HCT116 (cell line): ENCODE measurements around the gene RPAIN. TPM values are rescaled to one million over a fixed set of nuclear protein-coding genes. Genes with fewer than 3 reads are reported as not detected.

Experiments
- ATAC-seq: fragments of 200-7000 bp; cut with Tn5 transposase; 2 replicates; pipeline ENCODE4 v1.9.1; 2020; ENCODE audit warnings: mild to moderate bottlenecking, moderate library complexity
- BruUV-seq: library from RNA; stranded (reverse); fragments of 400-500 nt; replicated peaks from 2 replicates; lab custom pipeline; 2021; lab: Mats Ljungman, UMichigan
- CTCF ChIA-PET: fragments of 300-600 bp; sonication (Branson Sonifier 250); formaldehyde crosslinking; loops from one replicate; lab custom pipeline; 2021; ENCODE audit warnings: antibody characterized with exemption; lab: Charles Lee
- POLR2A ChIA-PET: fragments of 300-600, 350-600 bp; sonication (Branson Sonifier 250); formaldehyde crosslinking; loops from one replicate; lab custom pipeline; 2021; ENCODE audit warnings: antibody characterized with exemption; lab: Charles Lee
- RAD21 ChIA-PET, 2 experiments: fragments of 300-600 bp; sonication (Branson Sonifier 250); formaldehyde crosslinking; loops; one replicate each; lab custom pipeline; 2023; ENCODE audit warnings: low total read pairs in 2 of 2; ENCODE audit not compliant: uncharacterized antibody in 2 of 2, unreplicated experiment in 2 of 2, low non-redundant PET in 1 of 2; lab: Charles Lee
- DNase-seq: peaks from one replicate; pipeline ENCODE4 v3.0.0-alpha.2; 2010; ENCODE audit warnings: low read depth, low spot score
- H2AFZ ChIP-seq: fragments of 200-600 bp; shearing (Covaris generic), sonication (generic); 2 replicates; pipeline ENCODE4 v1.6.1; 2017; ENCODE audit warnings: low read depth, mixed run types, mixed read lengths, antibody characterized with exemption, low read length; ENCODE audit not compliant: poor library complexity, severe bottlenecking
- H3K27ac ChIP-seq: 2 replicates; pipeline ENCODE4 v1.5.1; 2012; ENCODE audit warnings: low read depth, low read length
- H3K27me3 ChIP-seq: fragments of 200-600 bp; sonication (generic); 2 replicates; pipeline ENCODE4 v1.6.1; 2016; ENCODE audit warnings: mixed run types, low read length, mixed read lengths; ENCODE audit not compliant: insufficient read depth
- H3K36me3 ChIP-seq, 2 experiments: fragments of 200-500 bp in 1 of 2; fragments of 200-600 bp in 1 of 2; sonication (Bioruptor generic) in 1 of 2; sonication (generic) in 1 of 2; 2 replicates each; pipeline versions ENCODE4 v1.5.1 to v1.6.1; 2014 to 2016; ENCODE audit warnings: low read length in 2 of 2, inconsistent platforms in 1 of 2, mixed read lengths in 1 of 2, mixed run types in 1 of 2; ENCODE audit not compliant: insufficient read depth in 2 of 2, control insufficient read depth in 1 of 2
- H3K4me1 ChIP-seq, 2 experiments: fragments of 200-600 bp in 1 of 2; sonication (generic) in 1 of 2; 2 replicates each; pipeline versions ENCODE4 v1.5.1 to v1.6.1; 2012 to 2017; ENCODE audit warnings: low read length in 2 of 2, inconsistent platforms in 1 of 2, mild to moderate bottlenecking in 1 of 2, mixed read lengths in 1 of 2, mixed run types in 1 of 2, moderate library complexity in 1 of 2; ENCODE audit not compliant: insufficient read depth in 2 of 2, control insufficient read depth in 1 of 2
- H3K4me2 ChIP-seq: fragments of 200-600 bp; sonication (generic); 2 replicates; pipeline ENCODE4 v1.6.1; 2017; ENCODE audit warnings: mixed run types, low read length, mixed read lengths
- H3K4me3 ChIP-seq, 2 experiments: fragments of 200-600 bp in 1 of 2; sonication (generic) in 1 of 2; replicated peaks in 1 of 2; 2 replicates each; pipeline ENCODE4 v1.5.1; 2011 to 2016; ENCODE audit warnings: low read length in 2 of 2, control low read depth in 1 of 2, low read depth in 1 of 2, mild to moderate bottlenecking in 1 of 2, mixed read lengths in 1 of 2, mixed run types in 1 of 2
- H3K79me2 ChIP-seq: fragments of 200-600 bp; sonication (generic); 2 replicates; pipeline ENCODE4 v1.6.1; 2017; ENCODE audit warnings: mild to moderate bottlenecking, mixed run types, low read length, moderate library complexity, mixed read lengths; ENCODE audit not compliant: insufficient read depth
- H3K9ac ChIP-seq: fragments of 200-600 bp; sonication (generic); 2 replicates; pipeline ENCODE4 v1.6.1; 2016; ENCODE audit warnings: low read length, mixed read lengths
- H3K9me2 ChIP-seq: fragments of 200-600 bp; sonication (generic), shearing (Covaris generic); 2 replicates; pipeline ENCODE4 v1.6.1; 2017; ENCODE audit warnings: mixed run types, mild to moderate bottlenecking, moderate library complexity; ENCODE audit not compliant: insufficient read depth
- H3K9me3 ChIP-seq, 2 experiments: fragments of 200-500 bp in 1 of 2; fragments of 200-600 bp in 1 of 2; sonication (Bioruptor generic) in 1 of 2; sonication (generic) in 1 of 2; 2 replicates each; pipeline ENCODE4 v1.6.1; 2014 to 2017; ENCODE audit warnings: low read length in 2 of 2, mixed read lengths in 2 of 2, inconsistent platforms in 1 of 2, low read depth in 1 of 2, mild to moderate bottlenecking in 1 of 2, mixed run types in 1 of 2, moderate library complexity in 1 of 2; ENCODE audit not compliant: control insufficient read depth in 1 of 2, insufficient read depth in 1 of 2
- H4K20me1 ChIP-seq: fragments of 200-600 bp; sonication (generic), shearing (Covaris generic); 2 replicates; pipeline ENCODE4 v1.6.1; 2017; ENCODE audit warnings: mixed run types, mild to moderate bottlenecking, moderate library complexity; ENCODE audit not compliant: insufficient read depth
- CBX3 ChIP-seq: IDR thresholded peaks from 2 replicates; pipeline ENCODE4 v1.6.1; 2012; ENCODE audit warnings: low read depth
- CEBPB ChIP-seq: IDR thresholded peaks from 2 replicates; pipeline ENCODE4 v1.6.1; 2012; ENCODE audit warnings: low read depth
- EGR1 ChIP-seq: IDR thresholded peaks from 2 replicates; pipeline ENCODE4 v1.6.1; 2012; ENCODE audit warnings: low read depth
- ELF1 ChIP-seq: IDR thresholded peaks from 2 replicates; pipeline ENCODE4 v1.6.1; 2012; ENCODE audit warnings: low read depth, borderline replicate concordance
- EZH2 ChIP-seq: fragments of 200-600 bp; sonication (generic); IDR thresholded peaks from 2 replicates; pipeline ENCODE4 v1.6.1; 2017; ENCODE audit warnings: antibody characterized with exemption, mixed run types
- EZH2phosphoT487 ChIP-seq: fragments of 200-600 bp; IDR thresholded peaks from 2 replicates; pipeline ENCODE4 v1.6.1; 2018; ENCODE audit warnings: antibody characterized with exemption, borderline replicate concordance
- FOSL1 ChIP-seq: IDR thresholded peaks from 2 replicates; pipeline ENCODE4 v1.6.1; 2012; ENCODE audit warnings: low read depth
- JUND ChIP-seq: IDR thresholded peaks from 2 replicates; pipeline ENCODE4 v1.6.1; 2012
- MAX ChIP-seq: IDR thresholded peaks from 2 replicates; pipeline ENCODE4 v1.6.1; 2012
- POLR2AphosphoS5 ChIP-seq: IDR thresholded peaks from 2 replicates; pipeline ENCODE4 v1.6.1; 2011; ENCODE audit warnings: mild to moderate bottlenecking, low read depth, low read length, moderate library complexity
- RAD21 ChIP-seq: IDR thresholded peaks from 2 replicates; pipeline ENCODE4 v1.6.1; 2012; ENCODE audit warnings: low read depth, mild to moderate bottlenecking
- REST ChIP-seq: IDR thresholded peaks from 2 replicates; pipeline ENCODE4 v1.6.1; 2012; ENCODE audit warnings: low read depth
- SIN3A ChIP-seq: IDR thresholded peaks from 2 replicates; pipeline ENCODE4 v1.6.1; 2012; ENCODE audit warnings: low read depth
- SP1 ChIP-seq: IDR thresholded peaks from 2 replicates; pipeline ENCODE4 v1.6.1; 2012; ENCODE audit warnings: low read depth
- SRF ChIP-seq: IDR thresholded peaks from 2 replicates; pipeline ENCODE4 v1.6.1; 2012; ENCODE audit warnings: low read depth
- TCF7L2 ChIP-seq: IDR thresholded peaks from 2 replicates; pipeline ENCODE4 v1.7.0; 2011; ENCODE audit warnings: borderline replicate concordance, inconsistent platforms; ENCODE audit not compliant: insufficient read depth, insufficient read length; ENCODE audit errors: extremely low read depth
- YY1 ChIP-seq: IDR thresholded peaks from 2 replicates; pipeline ENCODE4 v1.6.1; 2011; ENCODE audit warnings: low read length, low read depth, moderate library complexity, mild to moderate bottlenecking; ENCODE audit not compliant: insufficient replicate concordance; ENCODE audit errors: extremely low read depth
- ZBTB33 ChIP-seq: IDR thresholded peaks from 2 replicates; pipeline ENCODE4 v1.6.1; 2011; ENCODE audit warnings: mild to moderate bottlenecking, low read length, moderate library complexity; ENCODE audit not compliant: insufficient replicate concordance; ENCODE audit errors: extremely low read depth
- ZFX ChIP-seq: fragments of 450-650 bp; IDR thresholded peaks from 2 replicates; pipeline ENCODE4 v1.6.1; 2017
- ZNF274 ChIP-seq: fragments of 200-500 bp; sonication (Bioruptor generic); IDR thresholded peaks from 2 replicates; pipeline ENCODE4 v1.6.1; 2014; ENCODE audit warnings: mild to moderate bottlenecking, low read depth, low read length, inconsistent platforms
- intact Hi-C: fragments of 100-400 bp; cut with micrococcal nuclease; formaldehyde crosslinking; loops from 2 replicates; pipeline ENCODE4 v1.10.0; 2022
- total RNA-seq: library from RNA; stranded (reverse); gene quantifications from one replicate; pipeline ENCODE4 v1.2.1, GENCODE V29; 2021; ENCODE audit not compliant: unreplicated experiment

RPAIN gene
- total RNA-seq, 1 experiment from 2014 or later: 67.9 TPM

GRCh38 chr17:5481451-5481850, 61.5 kb downstream of the RPAIN start:
- no TSS peak for BruUV-seq
- H4K20me1 ChIP-seq: no peaks in the 10 kb centered on the region
- no peak overlapping the region for H3K9ac ChIP-seq
- H3K4me1 ChIP-seq: peaks cover 7 to 9% of the 10 kb centered on the region in 2 experiments
- H3K27me3 ChIP-seq: no peaks in the 10 kb centered on the region
- no peak overlapping the region for H3K4me2 ChIP-seq
- H3K36me3 ChIP-seq: peaks cover 47 to 54% of the 10 kb centered on the region in 2 experiments; a peak in 3 of 4 replicates
- ChIA-PET POLR2A (no interaction called here), CTCF (no interaction called here)
- intact Hi-C loops: no loop called here
- no peaks in the 10 kb centered on the region for H3K9me2 ChIP-seq
- no peak overlapping the region for H3K4me3 ChIP-seq
- no peak for TF ChIP-seq RAD21
- TF ChIP-seq SP1: no peak
- no peak for TF ChIP-seq MAX
- no peak for TF ChIP-seq ZFX
- TF ChIP-seq JUND: no peak
- no peak for TF ChIP-seq SIN3A
- TF ChIP-seq TCF7L2: no peak
- TF ChIP-seq CEBPB: no peak
- TF ChIP-seq YY1: no peak
- TF ChIP-seq FOSL1: no peak
- TF ChIP-seq CBX3: no peak
- TF ChIP-seq EGR1: no peak
- no peak for TF ChIP-seq ELF1
- TF ChIP-seq EZH2phosphoT487: no peak
- no peak for TF ChIP-seq ZNF274
- TF ChIP-seq EZH2: no peak
- no peak for TF ChIP-seq POLR2AphosphoS5
- TF ChIP-seq ZBTB33: no peak
- no peak for TF ChIP-seq REST
- TF ChIP-seq SRF: no peak
- TF ChIP-seq, all 23 proteins: peak for 0
- no peak for DNase-seq
- no peak for ATAC-seq
- no peak overlapping the region for H2AFZ ChIP-seq
- no peaks in the 10 kb centered on the region for H3K9me3 ChIP-seq
- peaks cover 58% of the 10 kb centered on the region for H3K79me2 ChIP-seq
- RAD21 ChIA-PET: no interaction called here
- H3K27ac ChIP-seq: no peak overlapping the region
